HEK293 (cell line): ENCODE measurements around the gene CCNYL1.
"Not testable (repeated sequence)": the region's sequence is repeated elsewhere in the genome, so short reads cannot be mapped to it uniquely, and the experiment has no call there.

Experiments used
- CTCF ChIA-PET: fragments of 350-600 bp; formaldehyde crosslinking; extraction: SDS; loops from one replicate; lab custom pipeline; 2021; ENCODE audit warnings: antibody characterized with exemption; lab: Yijun Ruan, JAX
- POLR2A ChIA-PET: fragments of 300-600 bp; formaldehyde crosslinking; extraction: SDS; loops from one replicate; lab custom pipeline; 2020; ENCODE audit warnings: antibody characterized with exemption, inconsistent platforms; lab: Yijun Ruan, JAX
- H3K27ac ChIP-seq: fragments of 200-500 bp; sonication (Bioruptor generic); 2 replicates; pipeline ENCODE4 v1.5.1; 2014; ENCODE audit warnings: low read depth, low read length, control low read depth, inconsistent platforms; ENCODE audit errors: extremely low read depth
- H3K36me3 ChIP-seq, 2 experiments: fragments of 200-500 bp in 1 of 2; sonication (Bioruptor generic) in 1 of 2; 1 replicate in 1 of 2; 2 replicates in 1 of 2; pipeline ENCODE4 v1.5.1; 2014 to 2017; ENCODE audit warnings: inconsistent platforms in 2 of 2, low read length in 2 of 2; ENCODE audit not compliant: control insufficient read depth in 2 of 2, insufficient read depth in 1 of 2
- H3K4me1 ChIP-seq: fragments of 200-500 bp; sonication (Bioruptor generic); 2 replicates; pipeline ENCODE4 v1.5.1; 2014; ENCODE audit warnings: mild to moderate bottlenecking, low read length, inconsistent platforms; ENCODE audit not compliant: control insufficient read depth, insufficient read depth
- H3K4me3 ChIP-seq: 2 replicates; pipeline ENCODE4 v1.5.1; 2011; ENCODE audit warnings: low read depth, mild to moderate bottlenecking, control low read depth, low read length, moderate library complexity
- H3K9me3 ChIP-seq: fragments of 200-500 bp; sonication (Bioruptor generic); 2 replicates; pipeline ENCODE4 v1.5.1; 2014; ENCODE audit warnings: low read depth, low read length, inconsistent platforms; ENCODE audit not compliant: control insufficient read depth, insufficient read depth
- BCL6B ChIP-seq: fragments of 450-650 bp; formaldehyde crosslinking; IDR thresholded peaks from 2 replicates; pipeline ENCODE4 v1.5.1; 2017; ENCODE audit warnings: missing biosample characterization, missing genetic modification characterization
- GLIS2 ChIP-seq: fragments of 450-650 bp; formaldehyde crosslinking; IDR thresholded peaks from 2 replicates; pipeline ENCODE4 v1.5.1; 2016; ENCODE audit warnings: missing biosample characterization, missing genetic modification characterization
- KLF1 ChIP-seq: fragments of 450-650 bp; formaldehyde crosslinking; IDR thresholded peaks from 2 replicates; pipeline ENCODE4 v1.5.1; 2016; ENCODE audit warnings: missing biosample characterization, missing genetic modification characterization
- KLF8 ChIP-seq: fragments of 450-650 bp; formaldehyde crosslinking; IDR thresholded peaks from 2 replicates; pipeline ENCODE4 v1.5.1; 2016; ENCODE audit warnings: missing biosample characterization, missing genetic modification characterization
- MYNN ChIP-seq: fragments of 450-650 bp; formaldehyde crosslinking; IDR thresholded peaks from 2 replicates; pipeline ENCODE4 v1.5.1; 2016; ENCODE audit warnings: missing biosample characterization, missing genetic modification characterization, borderline replicate concordance
- SCRT2 ChIP-seq: fragments of 450-650 bp; formaldehyde crosslinking; IDR thresholded peaks from 2 replicates; pipeline ENCODE4 v1.5.1; 2016; ENCODE audit warnings: missing biosample characterization, missing genetic modification characterization
- TCF7L2 ChIP-seq: IDR thresholded peaks from 2 replicates; pipeline ENCODE4 v1.6.1; 2011; ENCODE audit warnings: low read depth, mild to moderate bottlenecking, inconsistent platforms, low read length, moderate library complexity, borderline replicate concordance
- YY2 ChIP-seq: fragments of 450-650 bp; formaldehyde crosslinking; IDR thresholded peaks from 2 replicates; pipeline ENCODE4 v1.5.1; 2016; ENCODE audit warnings: missing biosample characterization, missing genetic modification characterization
- ZBTB7A ChIP-seq: fragments of 450-650 bp; formaldehyde crosslinking; IDR thresholded peaks from 2 replicates; pipeline ENCODE4 v1.5.1; 2016; ENCODE audit warnings: low read depth, missing biosample characterization, missing genetic modification characterization
- ZNF121 ChIP-seq: fragments of 450-650 bp; formaldehyde crosslinking; IDR thresholded peaks from 2 replicates; pipeline ENCODE4 v1.5.1; 2016; ENCODE audit warnings: missing biosample characterization, missing genetic modification characterization
- ZNF274 ChIP-seq, 2 experiments: fragments of 200-500 bp in 1 of 2; fragments of 450-650 bp in 1 of 2; sonication (Bioruptor generic) in 1 of 2; formaldehyde crosslinking in 1 of 2; IDR thresholded peaks; 2 replicates each; pipeline versions ENCODE4 v1.5.1 to v1.6.1; 2014 to 2016; ENCODE audit warnings: borderline replicate concordance in 1 of 2, inconsistent platforms in 1 of 2, low read length in 1 of 2, missing biosample characterization in 1 of 2, missing genetic modification characterization in 1 of 2
- ZNF280D ChIP-seq: fragments of 450-650 bp; formaldehyde crosslinking; IDR thresholded peaks from 2 replicates; pipeline ENCODE4 v1.5.1; 2016; ENCODE audit warnings: missing biosample characterization, missing genetic modification characterization
- ZNF354C ChIP-seq: fragments of 450-650 bp; formaldehyde crosslinking; IDR thresholded peaks from 2 replicates; pipeline ENCODE4 v1.5.1; 2016; ENCODE audit warnings: missing biosample characterization, missing genetic modification characterization, low read depth, borderline replicate concordance
- ZNF501 ChIP-seq: fragments of 450-650 bp; formaldehyde crosslinking; IDR thresholded peaks from 2 replicates; pipeline ENCODE4 v1.5.1; 2016; ENCODE audit warnings: missing biosample characterization, missing genetic modification characterization
- ZNF549 ChIP-seq: fragments of 450-650 bp; IDR thresholded peaks from 2 replicates; pipeline ENCODE4 v1.5.1; 2018; ENCODE audit warnings: missing biosample characterization, missing genetic modification characterization, mild to moderate bottlenecking, inconsistent platforms, moderate library complexity
- ZNF560 ChIP-seq: fragments of 450-650 bp; formaldehyde crosslinking; IDR thresholded peaks from 2 replicates; pipeline ENCODE4 v1.5.1; 2017; ENCODE audit warnings: missing biosample characterization, missing genetic modification characterization, borderline replicate concordance
- ZNF777 ChIP-seq: fragments of 450-650 bp; formaldehyde crosslinking; IDR thresholded peaks from 2 replicates; pipeline ENCODE4 v1.5.1; 2017; ENCODE audit warnings: missing biosample characterization, missing genetic modification characterization, borderline replicate concordance
- TF ChIP-seq, protein P1 (sequence below): IDR thresholded peaks from 2 replicates; pipeline ENCODE4 v1.6.1; 2011; ENCODE audit warnings: mild to moderate bottlenecking, low read depth, low read length, borderline replicate concordance
- TF ChIP-seq, protein P2 (sequence below): fragments of 450-650 bp; formaldehyde crosslinking; IDR thresholded peaks from 2 replicates; pipeline ENCODE4 v1.5.1; 2017; ENCODE audit warnings: missing biosample characterization, missing genetic modification characterization
- TF ChIP-seq, protein P3 (sequence below): fragments of 450-650 bp; formaldehyde crosslinking; IDR thresholded peaks from 2 replicates; pipeline ENCODE4 v1.5.1; 2016; ENCODE audit warnings: missing biosample characterization, missing genetic modification characterization

CCNYL1 gene

DNA sequence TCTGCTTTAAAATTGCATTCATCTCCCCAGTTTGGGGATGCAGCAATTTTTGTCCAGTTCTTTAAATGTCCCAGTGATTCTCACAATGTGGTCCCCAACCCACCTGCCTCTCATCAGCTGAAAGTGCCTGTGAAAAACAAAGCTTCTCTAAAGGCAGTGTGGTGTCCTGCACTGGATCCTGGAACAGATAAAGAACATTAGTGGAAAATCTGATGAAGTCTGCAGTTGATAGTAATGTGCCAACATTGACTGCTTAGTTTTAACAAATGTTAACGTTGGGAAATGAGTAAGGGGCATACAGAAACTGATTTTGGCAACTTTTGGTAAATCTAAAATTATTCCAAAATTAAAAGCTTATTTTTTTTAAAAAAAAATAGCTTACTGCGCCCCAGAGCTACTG lies 49.0 kb downstream of the CCNYL1 start (continued):
- no peak for TF ChIP-seq ZNF354C
- no peak for TF ChIP-seq ZNF560
- TF ChIP-seq ZNF280D = no peak
- TF ChIP-seq, protein P1, sequence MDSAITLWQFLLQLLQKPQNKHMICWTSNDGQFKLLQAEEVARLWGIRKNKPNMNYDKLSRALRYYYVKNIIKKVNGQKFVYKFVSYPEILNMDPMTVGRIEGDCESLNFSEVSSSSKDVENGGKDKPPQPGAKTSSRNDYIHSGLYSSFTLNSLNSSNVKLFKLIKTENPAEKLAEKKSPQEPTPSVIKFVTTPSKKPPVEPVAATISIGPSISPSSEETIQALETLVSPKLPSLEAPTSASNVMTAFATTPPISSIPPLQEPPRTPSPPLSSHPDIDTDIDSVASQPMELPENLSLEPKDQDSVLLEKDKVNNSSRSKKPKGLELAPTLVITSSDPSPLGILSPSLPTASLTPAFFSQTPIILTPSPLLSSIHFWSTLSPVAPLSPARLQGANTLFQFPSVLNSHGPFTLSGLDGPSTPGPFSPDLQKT = no peak
- no peak for TF ChIP-seq ZNF274 (IDR thresholded peaks at IDR 0.05; ENCODE audit: low read length)
- TF ChIP-seq ZNF274 (tag by site-specific recombination; IDR thresholded peaks at IDR 0.05; ENCODE audit: borderline replicate concordance) = no peak
- TF ChIP-seq KLF1 (tag by site-specific recombination) = no peak
- no peak for TF ChIP-seq GLIS2 (tag by site-specific recombination)
- TF ChIP-seq YY2 (tag by site-specific recombination) = no peak
- no peak for TF ChIP-seq ZNF549 (tag by site-specific recombination)
- TF ChIP-seq, protein P2, sequence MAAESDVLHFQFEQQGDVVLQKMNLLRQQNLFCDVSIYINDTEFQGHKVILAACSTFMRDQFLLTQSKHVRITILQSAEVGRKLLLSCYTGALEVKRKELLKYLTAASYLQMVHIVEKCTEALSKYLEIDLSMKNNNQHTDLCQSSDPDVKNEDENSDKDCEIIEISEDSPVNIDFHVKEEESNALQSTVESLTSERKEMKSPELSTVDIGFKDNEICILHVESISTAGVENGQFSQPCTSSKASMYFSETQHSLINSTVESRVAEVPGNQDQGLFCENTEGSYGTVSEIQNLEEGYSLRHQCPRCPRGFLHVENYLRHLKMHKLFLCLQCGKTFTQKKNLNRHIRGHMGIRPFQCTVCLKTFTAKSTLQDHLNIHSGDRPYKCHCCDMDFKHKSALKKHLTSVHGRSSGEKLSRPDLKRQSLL (tag by site-specific recombination) = no peak

DNA sequence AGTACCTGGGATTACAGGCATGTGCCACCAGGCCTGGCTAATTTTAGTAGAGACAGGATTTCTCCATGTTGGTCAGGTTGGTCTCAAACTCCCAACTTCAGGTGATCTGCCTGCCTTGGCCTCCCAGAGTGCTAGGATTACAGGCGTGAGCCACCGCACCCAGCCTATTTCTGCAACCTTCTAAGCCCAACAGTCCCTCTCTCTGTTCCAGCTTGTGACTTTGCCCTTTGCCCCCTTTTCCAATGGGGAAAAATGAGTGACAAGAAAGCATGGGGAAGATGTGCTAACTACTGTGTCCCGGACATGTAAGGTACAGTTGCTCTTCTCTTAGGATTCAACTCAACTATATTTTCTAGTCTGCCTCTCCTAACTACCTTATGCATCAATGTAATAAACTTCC lies 50.0 kb downstream of the CCNYL1 start:
- H3K27ac ChIP-seq, H3K4me3 ChIP-seq, CTCF ChIA-PET, H3K9me3 ChIP-seq: not testable (repeated sequence)
- H3K4me1 ChIP-seq = peaks cover 20% of the 10 kb centered on the region
- H3K36me3 ChIP-seq = peaks cover 3 to 27% of the 10 kb centered on the region in 2 experiments; a peak in 2 of 3 replicates
- POLR2A ChIA-PET = interaction anchor here (0.9 to 1.0 kb wide), 2 partner anchors 12 to 264 kb away, joined by 3 to 5 read pairs; no protein-coding TSS in a partner anchor

- H3K4me1 ChIP-seq = peaks cover 24% of the 10 kb centered on the region
- ChIA-PET CTCF (no interaction called here), POLR2A (no interaction called here)
- peaks cover 0 to 32% of the 10 kb centered on the region in 2 experiments; a peak in 1 of 3 replicates for H3K36me3 ChIP-seq
- no peak overlapping the region for H3K4me3 ChIP-seq
- TF ChIP-seq TCF7L2 = no peak
- TF ChIP-seq ZNF121 = no peak
- no peak for TF ChIP-seq ZNF501
- TF ChIP-seq ZNF777 = no peak
- TF ChIP-seq ZBTB7A (tag by site-specific recombination) = no peak
- no peak for TF ChIP-seq SCRT2
- no peak for TF ChIP-seq KLF8 (tag by site-specific recombination)
- no peak for TF ChIP-seq BCL6B
- TF ChIP-seq MYNN (tag by site-specific recombination) = no peak
- TF ChIP-seq, protein P3, sequence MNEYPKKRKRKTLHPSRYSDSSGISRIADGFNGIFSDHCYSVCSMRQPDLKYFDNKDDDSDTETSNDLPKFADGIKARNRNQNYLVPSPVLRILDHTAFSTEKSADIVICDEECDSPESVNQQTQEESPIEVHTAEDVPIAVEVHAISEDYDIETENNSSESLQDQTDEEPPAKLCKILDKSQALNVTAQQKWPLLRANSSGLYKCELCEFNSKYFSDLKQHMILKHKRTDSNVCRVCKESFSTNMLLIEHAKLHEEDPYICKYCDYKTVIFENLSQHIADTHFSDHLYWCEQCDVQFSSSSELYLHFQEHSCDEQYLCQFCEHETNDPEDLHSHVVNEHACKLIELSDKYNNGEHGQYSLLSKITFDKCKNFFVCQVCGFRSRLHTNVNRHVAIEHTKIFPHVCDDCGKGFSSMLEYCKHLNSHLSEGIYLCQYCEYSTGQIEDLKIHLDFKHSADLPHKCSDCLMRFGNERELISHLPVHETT (tag by site-specific recombination) = no peak
- H3K27ac ChIP-seq = no peak overlapping the region
- no peaks in the 10 kb centered on the region for H3K9me3 ChIP-seq
These were observed 50.7 kb downstream of the CCNYL1 start for GRCh38 chr2:207762146-207762545.
